Lung (tissue), 12 donors: ENCODE measurements around the gene RFPL2. TPM values are rescaled to one million over a fixed set of nuclear protein-coding genes. Genes with fewer than 3 reads are reported as not detected.
A peak's percentile ranks its signal among the peaks of the same experiment; 100 is the strongest.

Source experiments
- ATAC-seq: fragments of 200-7000 bp; cut with Tn5 transposase; one replicate; pipeline ENCODE4 v1.9.1; 2020; ENCODE audit warnings: moderate number of reproducible peaks; ENCODE audit not compliant: insufficient read depth, low FRiP score
- DNase-seq, 3 donors: peaks; one replicate each; pipeline ENCODE4 v3.0.0-alpha.2; 2013 to 2017
- H3K27ac ChIP-seq, 2 donors: one replicate each; pipeline ENCODE4 v1.5.1; 2013; ENCODE audit warnings: mild to moderate bottlenecking in 2 of 2, moderate library complexity in 2 of 2, control low read depth in 1 of 2, inconsistent platforms in 1 of 2, low read depth in 1 of 2, low read length in 1 of 2
- H3K27me3 ChIP-seq, 3 donors: one replicate each; pipeline ENCODE4 v1.5.1; 2013; ENCODE audit warnings: low read length in 2 of 3; ENCODE audit not compliant: control insufficient read depth in 3 of 3, insufficient read depth in 3 of 3
- H3K36me3 ChIP-seq, 4 donors: one replicate each; pipeline ENCODE4 v1.5.1; 2013; ENCODE audit warnings: low read length in 4 of 4, mild to moderate bottlenecking in 1 of 4, moderate library complexity in 1 of 4; ENCODE audit not compliant: control insufficient read depth in 4 of 4, insufficient read depth in 4 of 4
- H3K4me1 ChIP-seq, 5 donors: one replicate each; pipeline ENCODE4 v1.5.1; 2013; ENCODE audit warnings: low read length in 5 of 5, mild to moderate bottlenecking in 2 of 5, moderate library complexity in 1 of 5; ENCODE audit not compliant: control insufficient read depth in 5 of 5, insufficient read depth in 5 of 5
- H3K4me3 ChIP-seq: one replicate; pipeline ENCODE4 v1.5.1; 2013; ENCODE audit warnings: mild to moderate bottlenecking, control low read depth, moderate library complexity
- H3K9ac ChIP-seq, 2 donors: one replicate each; pipeline ENCODE4 v1.5.1; 2013; ENCODE audit warnings: low read length in 2 of 2, control low read depth in 1 of 2; ENCODE audit not compliant: insufficient read depth in 1 of 2
- H3K9me3 ChIP-seq, 4 donors: one replicate each; pipeline ENCODE4 v1.5.1; 2013; ENCODE audit warnings: low read length in 3 of 4, mild to moderate bottlenecking in 1 of 4, moderate library complexity in 1 of 4; ENCODE audit not compliant: control insufficient read depth in 4 of 4, insufficient read depth in 3 of 4
- CTCF ChIP-seq: IDR thresholded peaks from 2 replicates; pipeline ENCODE4 v1.5.1; 2012; ENCODE audit warnings: mild to moderate bottlenecking; ENCODE audit errors: control extremely low read depth, extremely low read depth
- WGBS, 2 donors: extraction: QIAGEN DNeasy Blood & Tissue Kit; methylation state at CpG; one replicate each; pipeline ENCODE4 v1.1.7; 2013; 5-methylcytosine and 5-hydroxymethylcytosine counted together
- polyA plus RNA-seq, 2 donors: library from polyadenylated mRNA; stranded (reverse); fragments of 200-250 nt; gene quantifications; one replicate each; pipeline ENCODE4 v1.2.1, GENCODE V29; 2013
- total RNA-seq, 2 donors: library from RNA; depleted of rRNA in 1 of 2; stranded (reverse); fragments of >200 nt in 1 of 2; gene quantifications; one replicate each; pipeline ENCODE4 v1.2.1, GENCODE V29; 2014 to 2021
- donor health status: control.
- donor health status: control.
- donor health status: Bipolar disorder and iron deficiency.
- donor health status: healthy.
- donor health status: DM: yes; HTN: yes; CAD: no.

The RFPL2 gene
- total and polyA plus RNA-seq, 4 donors: 0.10 TPM; not detected in 3

GRCh38 chr22:32226326-32227104 lies 21.6 kb upstream of the RFPL2 start:
- peaks cover 0 to 2% (median 0%) of the 10 kb centered on the region in 5 donors for H3K4me1 ChIP-seq
- H3K27me3 ChIP-seq: no peaks in the 10 kb centered on the region
- H3K27ac ChIP-seq: no peak overlapping the region
- TF ChIP-seq CTCF: no peak
- H3K9me3 ChIP-seq: no peaks in the 10 kb centered on the region
- no peak overlapping the region for H3K4me3 ChIP-seq
- H3K9ac ChIP-seq: no peak overlapping the region
- 69 to 76% methylated on average over 7 of the region's 7 CpGs for WGBS, 2 donors
- DNase-seq: no peak
- H3K36me3 ChIP-seq: no peaks in the 10 kb centered on the region
- no peak for ATAC-seq

- Histone ChIP-seq H3K27me3 (no peaks in the 10 kb centered on the region), H3K4me3 (no peak overlapping the region), H3K36me3 (no peaks in the 10 kb centered on the region), H3K9me3 (no peaks in the 10 kb centered on the region), H3K4me1 (peaks cover 0 to 2% (median 0%) of the 10 kb centered on the region in 5 donors), H3K9ac (no peak overlapping the region), H3K27ac (no peak overlapping the region)
- WGBS, 2 donors: 86 to 95% methylated on average over 1 of the region's 1 CpG
- ATAC-seq (no peak), DNase-seq (peak in 2 of 3 donors; percentile 50 to 69)
- no peak for TF ChIP-seq CTCF
Observed at GRCh38 chr22:32222991-32223390, 18.1 kb upstream of the RFPL2 start.

GRCh38 chr22:32219026-32219425 lies 14.2 kb upstream of the RFPL2 start:
- no peaks in the 10 kb centered on the region for H3K9me3 ChIP-seq
- H3K27ac ChIP-seq: no peak overlapping the region
- peaks cover 0 to 2% (median 0%) of the 10 kb centered on the region in 5 donors for H3K4me1 ChIP-seq
- WGBS, 2 donors: 32 to 77% methylated on average over 3 of the region's 3 CpGs
- no peaks in the 10 kb centered on the region for H3K36me3 ChIP-seq
- no peaks in the 10 kb centered on the region for H3K27me3 ChIP-seq
- TF ChIP-seq CTCF: no peak
- H3K9ac ChIP-seq: no peak overlapping the region
- peak in 2 of 3 donors; percentile 7 to 20 for DNase-seq
- ATAC-seq: peak; percentile 47
- no peak overlapping the region for H3K4me3 ChIP-seq
